Neural cell (in vitro differentiated cells): ENCODE data around the gene USP32. TPM values are rescaled to one million over a fixed set of nuclear protein-coding genes. Genes with fewer than 3 reads are reported as not detected.

Experiments used
- H2AFZ ChIP-seq: fragments of 200-600, 300-800 bp; sonication (generic), shearing (Covaris generic); 2 replicates; pipeline ENCODE4 v1.6.0; 2014; ENCODE audit warnings: low read depth, mild to moderate bottlenecking, antibody characterized with exemption, low read length, moderate library complexity
- H3F3A ChIP-seq: fragments of 200-600 bp; shearing (Covaris generic); 2 replicates; pipeline ENCODE4 v1.6.1; 2016; ENCODE audit warnings: mild to moderate bottlenecking, moderate library complexity, mixed read lengths, antibody characterized with exemption, low read length; ENCODE audit not compliant: insufficient read depth, poor library complexity, severe bottlenecking
- H3K27ac ChIP-seq: fragments of 200-600, 300-800 bp; sonication (generic), shearing (Covaris generic); 2 replicates; pipeline ENCODE4 v1.5.1; 2014; ENCODE audit warnings: mild to moderate bottlenecking, low read length, moderate library complexity
- H3K27me3 ChIP-seq: fragments of 300-800, 200-600 bp; sonication (generic), shearing (Covaris generic); 2 replicates; pipeline ENCODE4 v1.6.0; 2014; ENCODE audit warnings: mild to moderate bottlenecking, low read depth, low read length, moderate library complexity; ENCODE audit not compliant: insufficient read depth
- H3K36me3 ChIP-seq: fragments of 300-800, 200-600 bp; sonication (generic), shearing (Covaris generic); 2 replicates; pipeline ENCODE4 v1.5.1; 2014; ENCODE audit warnings: mild to moderate bottlenecking, antibody characterized with exemption, low read length, moderate library complexity; ENCODE audit not compliant: insufficient read depth
- H3K4me2 ChIP-seq: fragments of 300-800, 200-600 bp; sonication (generic), shearing (Covaris generic); 2 replicates; pipeline ENCODE4 v1.6.0; 2014; ENCODE audit warnings: mild to moderate bottlenecking, low read length
- H3K4me3 ChIP-seq: fragments of 300-800, 200-600 bp; sonication (generic), shearing (Covaris generic); 2 replicates; pipeline ENCODE4 v1.5.1; 2014; ENCODE audit warnings: mild to moderate bottlenecking, low read length, moderate library complexity
- H3K79me2 ChIP-seq: fragments of 200-600 bp; shearing (Covaris generic); replicated peaks from 2 replicates; pipeline ENCODE4 v1.6.0; 2014; ENCODE audit warnings: mild to moderate bottlenecking, low read length, moderate library complexity; ENCODE audit not compliant: insufficient read depth
- H3K9ac ChIP-seq: fragments of 300-800, 200-600 bp; sonication (generic), shearing (Covaris generic); 2 replicates; pipeline ENCODE4 v1.6.1; 2016; ENCODE audit warnings: mild to moderate bottlenecking, low read length, mixed read lengths
- H3K9me2 ChIP-seq: fragments of 200-600 bp; shearing (Covaris generic); 2 replicates; pipeline ENCODE4 v1.6.1; 2016; ENCODE audit warnings: mild to moderate bottlenecking, low read length, mixed read lengths; ENCODE audit not compliant: insufficient read depth
- H3K9me3 ChIP-seq: fragments of 200-600, 300-800 bp; sonication (generic), shearing (Covaris generic); 2 replicates; pipeline ENCODE4 v1.6.1; 2016; ENCODE audit warnings: mild to moderate bottlenecking, mixed run types, low read length, moderate library complexity, mixed read lengths
- H4K20me1 ChIP-seq: fragments of 200-600 bp; shearing (Covaris generic); 2 replicates; pipeline ENCODE4 v1.6.1; 2016; ENCODE audit warnings: mild to moderate bottlenecking, mixed run types; ENCODE audit not compliant: insufficient read depth
- CTCF ChIP-seq: fragments of 450-650 bp; IDR thresholded peaks from 2 replicates; pipeline ENCODE4 v1.5.1; 2014; ENCODE audit warnings: antibody characterized with exemption, mild to moderate bottlenecking, moderate library complexity; ENCODE audit not compliant: poor library complexity, severe bottlenecking
- EP300 ChIP-seq: fragments of 450-650 bp; conservative IDR thresholded peaks from 2 replicates; pipeline ENCODE4 v1.6.1; 2014; ENCODE audit warnings: antibody characterized with exemption, mild to moderate bottlenecking, moderate library complexity; ENCODE audit not compliant: poor library complexity, severe bottlenecking
- EZH2 ChIP-seq: fragments of 200-600, 300-800 bp; shearing (Covaris generic), sonication (generic); IDR thresholded peaks from 2 replicates; pipeline ENCODE4 v1.6.1; 2014; ENCODE audit warnings: antibody characterized with exemption, low read length, borderline replicate concordance, mild to moderate bottlenecking; ENCODE audit not compliant: insufficient read depth, poor library complexity, severe bottlenecking
- MXI1 ChIP-seq: fragments of 450-650 bp; conservative IDR thresholded peaks from 2 replicates; pipeline ENCODE4 v1.6.1; 2014; ENCODE audit warnings: antibody characterized with exemption, mild to moderate bottlenecking; ENCODE audit not compliant: poor library complexity, severe bottlenecking
- POLR2AphosphoS5 ChIP-seq: IDR thresholded peaks from 2 replicates; pipeline ENCODE4 v1.6.1; 2012
- RAD21 ChIP-seq: fragments of 450-650 bp; conservative IDR thresholded peaks from 2 replicates; pipeline ENCODE4 v1.6.1; 2014; ENCODE audit warnings: antibody characterized with exemption, mild to moderate bottlenecking, moderate library complexity
- REST ChIP-seq: IDR thresholded peaks from 2 replicates; pipeline ENCODE4 v1.6.1; 2012; ENCODE audit warnings: borderline replicate concordance
- SMC3 ChIP-seq: fragments of 450-650 bp; conservative IDR thresholded peaks from 2 replicates; pipeline ENCODE4 v1.6.1; 2014; ENCODE audit warnings: antibody characterized with exemption, mild to moderate bottlenecking, moderate library complexity; ENCODE audit not compliant: poor library complexity
- TAF1 ChIP-seq: IDR thresholded peaks from 2 replicates; pipeline ENCODE4 v1.6.1; 2012; ENCODE audit warnings: low read depth
- polyA plus RNA-seq: library from polyadenylated mRNA; depleted of rRNA; stranded (reverse); fragments of >200 nt; gene quantifications from 2 replicates; pipeline ENCODE4 v1.2.3, GENCODE V29; 2014

Gene USP32
- polyA plus RNA-seq, 1 donor from 2014 or later: 25.7 TPM

GRCh38 chr17:60134396-60135150, 257.4 kb downstream of the USP32 start:
- H3K9ac ChIP-seq: peak overlapping the region; percentile 64
- H3K27me3 ChIP-seq: peaks cover 26% of the 10 kb centered on the region
- H3K4me3 ChIP-seq: peak overlapping the region; percentile 91
- H3K4me2 ChIP-seq: peak overlapping the region; percentile 65
- no peaks in the 10 kb centered on the region for H4K20me1 ChIP-seq
- no peaks in the 10 kb centered on the region for H3K36me3 ChIP-seq
- H3K9me2 ChIP-seq: no peaks in the 10 kb centered on the region
- no peaks in the 10 kb centered on the region for H3K79me2 ChIP-seq
- H3K9me3 ChIP-seq: no peaks in the 10 kb centered on the region
- H3F3A ChIP-seq: no peaks in the 10 kb centered on the region
- H3K27ac ChIP-seq: peak overlapping the region; percentile 40
- TF ChIP-seq MXI1: no peak
- no peak for TF ChIP-seq SMC3
- TF ChIP-seq REST: no peak
- no peak for TF ChIP-seq CTCF
- TF ChIP-seq EZH2: no peak
- no peak for TF ChIP-seq POLR2AphosphoS5
- TF ChIP-seq RAD21: no peak
- no peak for TF ChIP-seq TAF1
- TF ChIP-seq EP300: no peak
- H2AFZ ChIP-seq: peak overlapping the region; percentile 54

- Histone ChIP-seq H3K79me2 (no peaks in the 10 kb centered on the region), H4K20me1 (no peaks in the 10 kb centered on the region), H3K36me3 (no peaks in the 10 kb centered on the region), H3K4me3 (no peak overlapping the region), H3K9me2 (no peaks in the 10 kb centered on the region), H3K4me2 (no peak overlapping the region), H3K9me3 (no peaks in the 10 kb centered on the region), H3K27ac (no peak overlapping the region), H3F3A (no peaks in the 10 kb centered on the region), H2AFZ (no peak overlapping the region), H3K27me3 (no peaks in the 10 kb centered on the region), H3K9ac (no peak overlapping the region)
- TF ChIP-seq RAD21 (no peak), SMC3 (no peak), EP300 (no peak), POLR2AphosphoS5 (no peak), REST (no peak), EZH2 (no peak), CTCF (no peak), TAF1 (no peak), MXI1 (no peak)
Observed at GRCh38 chr17:60130466-60130865, 261.5 kb downstream of the USP32 start.
